Lower leg skin (tissue), 4 donors: Measurements from ENCODE around the gene CYSTM1. TPM values are rescaled to one million over a fixed set of nuclear protein-coding genes. Genes with fewer than 3 reads are reported as not detected.
A peak's percentile ranks its signal among the peaks of the same experiment; 100 is the strongest.

ENCODE experiments used
- DNase-seq, 2 donors: peaks; one replicate each; pipeline ENCODE4 v3.0.0-alpha.2; 2019; ENCODE audit warnings: low spot score in 2 of 2
- H3K4me3 ChIP-seq: fragments of 200-600 bp; sonication (generic); 2 replicates; pipeline ENCODE4 v1.5.1; 2017; ENCODE audit warnings: mild to moderate bottlenecking, low read depth; ENCODE audit not compliant: poor library complexity, severe bottlenecking
- CTCF ChIP-seq, 3 donors: fragments of 450-650 bp; IDR thresholded peaks; one replicate each; pipeline ENCODE4 v1.5.1; 2016; ENCODE audit warnings: antibody characterized with exemption in 3 of 3, mild to moderate bottlenecking in 3 of 3, moderate library complexity in 2 of 3
- POLR2A ChIP-seq, 2 donors: fragments of 450-650 bp; IDR thresholded peaks; one replicate each; pipeline ENCODE4 v1.6.1; 2016 to 2017; ENCODE audit warnings: antibody characterized with exemption in 2 of 2, mild to moderate bottlenecking in 1 of 2, moderate library complexity in 1 of 2
- WGBS, 2 donors: methylation state at CpG; one replicate each; pipeline ENCODE4 v1.1.5; 2018; 5-methylcytosine and 5-hydroxymethylcytosine counted together
- intact Hi-C: fragments of 100-400 bp; cut with DNase I; formaldehyde crosslinking; loops from one replicate; pipeline ENCODE4 v1.15.0; 2023; ENCODE audit warnings: low total_unique reads
- total RNA-seq, 4 donors: library from RNA; depleted of rRNA; stranded (reverse); fragments of >200 nt; gene quantifications; one replicate each; pipeline ENCODE4 v1.1.0, GENCODE V29; 2016

The CYSTM1 gene
- total RNA-seq, 4 donors from 2014 or later, result 12.9 to 53.6 (median 33.0) TPM

DNA sequence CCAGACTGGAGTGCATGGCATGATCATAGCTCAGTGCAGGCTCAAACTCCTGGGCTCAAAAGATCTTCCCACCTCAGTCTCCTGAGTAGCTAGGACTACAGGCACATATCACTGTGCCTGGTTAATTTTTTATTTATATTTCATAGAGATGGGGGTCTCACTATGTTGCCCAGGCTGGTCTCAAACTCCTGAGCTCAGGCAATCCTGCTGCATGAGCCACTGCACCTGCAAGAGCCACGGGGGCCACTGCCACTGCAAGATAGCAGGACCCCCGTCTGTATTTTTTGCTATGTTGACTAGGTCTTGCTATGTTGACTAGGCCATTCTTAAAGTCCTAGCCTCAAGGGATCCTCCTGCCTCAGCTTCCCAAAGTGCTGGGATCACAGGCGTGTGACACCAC lies 6.5 kb downstream of the CYSTM1 start:
- no peak for DNase-seq
- H3K4me3 ChIP-seq, result no peak overlapping the region
- TF ChIP-seq POLR2A (IDR thresholded peaks at IDR 0.05) (no peak), CTCF (IDR thresholded peaks at IDR 0.05) (no peak)
- intact Hi-C loops, result no loop called here
- 92 to 95% methylated on average over 3 of the region's 3 CpGs for WGBS, 2 donors

DNA sequence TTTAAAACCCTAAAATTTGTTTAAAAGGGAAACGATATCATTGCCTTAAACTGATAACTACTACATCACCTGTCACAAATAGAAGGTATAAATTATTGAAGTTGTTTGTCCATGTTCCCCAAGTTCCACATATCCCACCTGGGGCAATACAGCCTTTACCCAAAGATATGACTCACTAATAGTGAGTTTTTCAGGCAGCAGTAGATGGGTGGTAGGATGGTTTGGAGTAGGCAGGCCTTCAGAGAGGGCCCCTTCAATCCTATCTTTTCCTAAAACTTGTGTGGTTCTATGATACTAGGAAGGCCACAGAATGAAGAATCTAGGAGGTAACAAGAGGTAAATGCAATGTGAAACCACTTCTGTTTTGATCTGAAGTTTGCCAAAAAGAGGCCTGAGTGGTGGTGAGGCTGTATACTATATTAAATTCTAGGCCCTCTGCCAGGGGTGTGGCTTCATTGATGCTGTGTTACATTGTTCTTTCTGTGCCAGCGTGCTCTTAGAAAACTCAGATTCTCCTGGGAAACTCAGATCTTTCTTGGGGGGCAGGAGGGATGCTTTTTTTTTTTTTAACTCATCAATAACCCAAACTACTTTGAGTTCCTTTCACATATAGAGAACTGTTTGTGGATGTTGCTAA lies 7.2 kb downstream of the CYSTM1 start:
- H3K4me3 ChIP-seq, result no peak overlapping the region
- DNase-seq, result no peak
- TF ChIP-seq CTCF (IDR thresholded peaks at IDR 0.05), result no peak
- no peak for TF ChIP-seq POLR2A (IDR thresholded peaks at IDR 0.05)
- intact Hi-C loops, result no loop called here
- 46 to 47% methylated on average over 2 of the region's 2 CpGs for WGBS, 2 donors

- peak in 1 of 2 donors; percentile 58 for DNase-seq
- H3K4me3 ChIP-seq, result no peak overlapping the region
- TF ChIP-seq CTCF (IDR thresholded peaks at IDR 0.05) (no peak), POLR2A (IDR thresholded peaks at IDR 0.05) (no peak)
- intact Hi-C loops, result no loop called here
- WGBS, 2 donors, result 47 to 52% methylated on average over 5 of the region's 5 CpGs
Measured at GRCh38 chr5:140182803-140183367, 7.9 kb downstream of the CYSTM1 start.

- 89 to 91% methylated on average over 2 of the region's 2 CpGs for WGBS, 2 donors
Measured at GRCh38 chr5:140185409-140185808, 10.4 kb downstream of the CYSTM1 start.

GRCh38 chr5:140186267-140186671 lies 11.3 kb downstream of the CYSTM1 start:
- H3K4me3 ChIP-seq, result no peak overlapping the region
- 75 to 81% methylated on average over 5 of the region's 5 CpGs for WGBS, 2 donors
- intact Hi-C loops, result no loop called here
- TF ChIP-seq CTCF (IDR thresholded peaks at IDR 0.05) (no peak), POLR2A (IDR thresholded peaks at IDR 0.05) (no peak)
- DNase-seq, result no peak

More at GRCh38 chr5:140185409-140185808, 10.4 kb downstream of the CYSTM1 start:
- no peak for TF ChIP-seq POLR2A (IDR thresholded peaks at IDR 0.05)
- TF ChIP-seq CTCF (IDR thresholded peaks at IDR 0.05), result no peak
- intact Hi-C loops, result no loop called here
- no peak overlapping the region for H3K4me3 ChIP-seq
- DNase-seq, result no peak
